ENCODE results near the gene SLC16A1.
"Not testable (repeated sequence)": the region's sequence is repeated elsewhere in the genome, so short reads cannot be mapped to it uniquely, and the experiment has no call there.

SLC16A1 gene

DNA sequence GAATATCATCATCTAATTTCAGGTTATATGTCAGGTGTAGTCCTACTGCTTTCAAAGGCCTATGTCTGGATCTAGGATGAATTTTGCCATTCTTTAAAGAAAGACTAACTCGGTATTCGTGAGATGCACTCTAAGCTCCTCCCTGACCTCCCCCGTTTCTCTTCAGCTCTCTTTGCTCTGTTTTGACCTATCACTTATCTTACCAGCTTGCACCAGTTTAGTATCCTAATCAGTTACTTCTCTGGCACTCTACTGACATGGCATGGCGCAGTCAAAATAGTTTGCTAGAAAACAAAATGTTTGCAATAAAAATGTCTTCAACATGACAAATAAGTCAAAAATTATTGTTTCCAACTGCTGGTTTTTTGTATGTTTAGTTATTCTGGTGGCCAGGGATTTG, 8.4 kb upstream of the SLC16A1 start:
- DNase-seq: no peak

DNA sequence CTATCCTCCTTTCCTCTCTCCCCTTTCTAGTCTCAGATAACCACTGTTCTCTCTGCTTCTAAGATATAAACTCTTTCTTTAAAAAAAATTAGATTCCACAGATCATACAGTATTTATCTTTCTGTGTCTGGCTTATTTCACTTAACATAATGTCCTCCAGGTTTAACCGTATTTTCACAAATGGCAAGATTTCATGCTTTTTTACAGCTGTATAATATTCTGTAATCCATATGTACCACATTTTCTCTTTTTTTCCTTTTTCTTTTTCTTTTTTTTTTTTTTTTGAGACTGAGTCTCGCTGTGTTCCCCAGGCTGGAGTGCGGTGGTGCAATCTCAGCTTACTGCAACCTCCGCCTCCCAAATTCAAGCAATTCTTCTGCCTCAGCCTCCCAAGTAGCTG, 5.1 kb upstream of the SLC16A1 start:
- no peak for DNase-seq

DNA sequence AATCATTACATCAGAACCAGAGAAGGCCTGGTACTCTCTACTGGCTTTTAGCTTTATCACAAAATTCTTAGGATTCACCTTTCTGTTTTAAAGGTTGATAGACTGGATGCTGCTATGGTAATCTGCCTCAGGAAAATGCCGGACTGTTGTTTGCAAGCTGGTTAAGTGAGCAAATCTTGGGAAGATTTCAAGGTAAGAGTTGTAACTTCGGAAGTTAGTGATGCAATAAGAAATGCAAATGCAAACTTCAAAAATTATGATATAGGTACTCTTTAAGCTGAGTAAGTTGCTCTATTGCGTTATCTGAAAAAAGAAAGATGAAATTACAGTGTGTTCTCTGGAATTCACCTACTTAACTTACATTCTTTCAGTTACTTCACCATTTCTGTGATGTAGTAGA, 4.4 kb upstream of the SLC16A1 start:
- DNase-seq: no peak

DNA sequence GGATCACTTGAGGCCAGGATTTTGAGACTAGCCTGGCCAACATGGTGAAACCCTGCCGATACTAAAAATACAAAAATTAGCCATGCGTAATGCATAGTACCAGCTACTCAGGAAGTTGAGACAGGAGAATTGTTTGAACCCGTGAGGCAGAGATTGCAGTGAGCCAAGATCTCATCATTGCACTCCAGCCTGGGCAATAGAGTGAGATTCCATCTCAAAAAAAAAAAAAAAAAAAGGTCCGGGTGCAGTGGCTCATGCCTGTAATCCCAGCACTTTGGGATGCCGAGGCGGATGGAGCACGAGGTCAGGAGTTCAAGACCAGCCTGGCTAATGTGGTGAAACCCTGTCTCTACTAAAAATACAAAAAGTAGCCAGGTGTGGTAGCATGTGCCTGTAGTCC, 2.2 kb upstream of the SLC16A1 start:
- DNase-seq: not testable (repeated sequence)

DNA sequence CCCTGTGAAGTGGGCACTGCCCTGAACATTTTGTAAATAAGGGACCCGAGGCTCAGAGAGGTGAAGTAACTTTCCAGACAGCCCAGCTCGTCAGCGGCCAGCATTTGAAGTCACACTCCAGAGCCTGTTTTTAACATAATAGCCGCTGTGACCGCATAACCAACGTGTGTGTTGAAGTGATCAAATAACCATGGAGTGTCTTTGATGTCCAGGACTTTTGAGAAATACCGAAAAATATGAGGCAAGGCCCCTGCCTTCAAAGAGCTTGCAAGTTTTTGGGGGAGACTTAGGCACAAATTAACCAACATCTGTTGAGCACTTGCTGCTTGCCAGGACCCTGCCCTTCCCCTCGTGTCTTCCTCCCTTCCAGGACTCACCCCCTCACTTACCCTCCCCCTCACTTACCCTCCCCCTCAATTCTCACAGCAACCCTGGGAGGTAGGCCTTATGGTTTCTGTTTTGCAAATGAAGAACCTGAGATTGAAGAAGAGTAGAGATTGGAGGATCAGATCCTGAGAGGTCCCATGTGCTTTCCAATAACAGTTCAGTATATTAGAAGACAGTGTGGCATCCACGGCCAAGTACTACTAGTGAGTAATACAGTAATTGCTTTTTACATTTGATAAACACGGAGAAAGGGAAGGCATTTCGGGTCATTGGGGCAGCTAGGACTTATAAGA, 1.3 kb upstream of the SLC16A1 start:
- no peak for DNase-seq

DNA sequence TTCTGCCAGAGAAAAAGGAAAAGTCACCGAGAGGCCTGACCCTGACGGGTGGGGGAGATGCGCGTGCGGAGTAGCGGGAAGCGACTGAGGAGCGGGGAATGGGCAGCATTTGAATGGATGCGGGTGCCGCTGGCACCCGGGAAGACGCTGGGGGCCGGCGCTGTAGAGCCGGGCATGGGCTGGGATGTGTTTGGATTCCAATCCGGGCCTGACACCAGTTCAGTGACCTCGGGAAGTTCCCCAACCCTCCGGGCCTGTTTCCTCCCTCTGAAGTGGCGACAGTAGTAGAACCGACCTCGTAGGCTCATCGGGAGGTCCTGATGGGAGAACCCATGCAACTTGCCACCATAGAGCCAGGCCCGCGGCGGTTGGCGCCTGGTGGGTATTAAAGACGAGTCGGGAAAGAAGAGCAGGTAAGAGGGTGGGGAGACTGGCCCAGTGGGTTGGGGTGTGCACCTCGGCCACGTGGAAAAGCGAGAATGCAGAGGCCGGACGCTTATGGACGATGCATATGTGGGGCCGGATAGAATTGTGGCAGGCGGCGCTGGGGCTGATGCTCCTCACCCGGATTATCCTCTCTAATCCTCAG, 642 bp upstream of the SLC16A1 start:
- DNase-seq: no peak

DNA sequence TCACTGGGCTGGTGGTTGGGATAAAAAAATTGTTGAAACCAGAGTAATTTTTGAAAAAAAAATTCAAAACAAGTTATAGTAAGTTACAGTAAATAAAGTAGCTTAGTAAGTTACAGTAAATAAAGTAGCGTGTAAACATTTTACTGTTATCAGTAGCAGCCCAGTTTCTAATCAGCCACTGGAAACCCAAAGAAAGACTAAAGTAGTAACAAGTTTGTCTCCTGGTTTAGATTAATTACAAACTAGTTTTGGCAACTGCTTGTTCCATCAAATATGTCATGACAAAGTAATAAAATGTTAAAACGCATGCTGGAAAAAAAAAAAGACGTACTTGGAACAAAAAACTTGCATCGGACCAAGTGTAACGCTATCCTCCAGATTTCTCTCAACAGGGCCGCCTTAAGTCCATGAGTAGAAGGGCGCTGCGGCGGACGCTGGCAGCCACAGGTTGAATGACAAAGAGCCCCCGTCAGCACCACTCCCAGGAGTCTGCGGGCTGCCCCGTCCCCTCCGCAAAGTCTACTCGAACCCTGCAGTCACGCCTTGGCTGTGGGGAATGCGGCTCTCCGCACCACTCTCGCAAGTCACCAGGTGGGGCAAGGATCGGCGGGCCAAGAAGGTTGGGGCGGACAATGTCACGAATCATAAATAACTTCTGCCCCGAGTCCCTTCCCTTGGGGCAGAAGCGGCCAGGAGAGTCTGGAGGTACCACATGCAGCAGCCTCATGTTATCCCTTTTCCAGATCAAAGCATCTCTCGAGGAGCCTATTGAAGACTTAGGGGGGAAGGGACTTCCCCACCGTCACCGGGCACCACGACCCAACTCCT, 837 bp downstream of the SLC16A1 start:
- DNase-seq: no peak

DNA sequence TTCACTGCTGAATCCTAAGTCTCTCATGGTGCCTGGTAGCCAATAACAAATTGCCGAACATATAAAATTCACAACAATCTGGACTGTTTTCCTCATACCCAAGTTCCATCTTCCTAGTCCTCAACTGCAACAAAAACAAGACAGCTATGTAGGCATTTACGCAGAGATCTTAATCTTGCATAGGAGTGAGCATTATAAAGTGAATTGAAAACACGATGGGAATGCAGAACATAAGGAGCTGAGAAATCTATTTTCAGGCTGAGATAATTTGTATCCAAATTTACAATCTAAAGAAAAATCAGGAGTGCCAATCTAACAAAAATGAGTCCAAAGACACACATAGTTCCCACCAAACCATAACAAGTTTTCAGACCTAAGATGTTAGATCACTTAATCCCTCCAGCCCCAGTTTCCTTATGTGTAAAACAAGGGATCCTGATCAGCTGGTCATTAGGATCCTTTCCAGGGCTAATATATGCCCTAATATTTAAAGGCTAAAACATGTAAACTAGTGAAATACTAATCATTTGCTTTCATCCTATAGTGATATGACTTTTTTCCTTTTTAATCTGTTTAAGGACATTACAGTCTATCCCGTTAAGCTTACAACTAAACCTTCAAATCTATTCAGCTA, 1.9 kb downstream of the SLC16A1 start:
- DNase-seq: no peak

DNA sequence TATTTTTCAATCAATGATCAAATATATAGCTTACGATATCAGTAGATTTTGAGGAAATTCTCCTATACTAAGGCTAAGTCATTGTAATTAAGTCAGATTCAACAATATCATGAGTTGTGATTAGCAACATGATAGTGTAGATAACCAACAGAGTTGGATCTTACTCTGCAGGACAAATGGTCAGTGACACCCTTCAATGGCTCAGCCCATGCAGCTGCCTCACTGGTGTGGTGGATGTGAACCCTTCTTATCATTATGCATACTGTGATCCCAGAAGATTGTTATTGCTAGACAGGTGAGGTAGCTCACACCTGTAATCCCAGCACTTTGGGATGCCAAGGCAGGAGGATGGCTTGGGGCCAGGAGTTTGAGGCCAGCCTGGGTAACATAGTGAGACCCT, 5.6 kb downstream of the SLC16A1 start:
- no peak for DNase-seq

DNA sequence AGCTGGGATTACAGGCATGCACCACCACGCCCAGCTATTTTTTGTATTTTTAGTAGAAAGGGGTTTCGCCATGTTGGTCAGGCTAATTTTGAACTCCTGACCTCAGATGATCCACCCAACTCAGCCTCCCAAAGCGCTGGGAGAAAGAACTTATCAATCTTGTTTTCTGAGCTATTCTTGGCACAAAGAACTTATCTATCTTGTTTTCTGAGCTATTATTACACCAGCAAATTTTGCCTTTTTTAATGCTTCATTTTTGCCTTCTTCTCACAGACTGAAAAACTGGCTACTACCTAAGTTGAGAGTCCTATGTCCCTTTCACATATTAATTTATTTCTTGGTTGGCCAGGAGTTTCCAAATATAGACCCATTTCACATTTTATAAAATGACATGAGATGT, 9.3 kb downstream of the SLC16A1 start:
- DNase-seq: no peak

DNA sequence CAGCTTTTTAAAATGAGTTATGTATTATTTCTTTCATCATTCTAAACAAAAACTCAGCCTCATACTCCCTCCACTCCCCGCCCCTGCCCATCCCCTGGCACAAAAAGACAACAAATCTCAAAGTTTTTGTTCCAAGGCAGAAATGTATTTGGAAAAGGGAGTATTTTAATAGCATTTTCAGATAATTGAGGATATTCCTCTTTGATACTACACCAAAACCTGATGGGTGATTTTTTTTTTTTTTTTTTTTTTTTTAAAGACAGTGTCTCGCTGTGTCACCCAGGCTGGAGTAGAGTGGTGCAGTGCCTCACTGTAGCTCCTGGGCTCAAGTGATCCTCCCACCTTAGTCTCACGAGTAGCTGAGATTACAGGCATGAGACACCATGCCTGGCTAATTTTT, 16.2 kb downstream of the SLC16A1 start:
- no peak for DNase-seq

DNA sequence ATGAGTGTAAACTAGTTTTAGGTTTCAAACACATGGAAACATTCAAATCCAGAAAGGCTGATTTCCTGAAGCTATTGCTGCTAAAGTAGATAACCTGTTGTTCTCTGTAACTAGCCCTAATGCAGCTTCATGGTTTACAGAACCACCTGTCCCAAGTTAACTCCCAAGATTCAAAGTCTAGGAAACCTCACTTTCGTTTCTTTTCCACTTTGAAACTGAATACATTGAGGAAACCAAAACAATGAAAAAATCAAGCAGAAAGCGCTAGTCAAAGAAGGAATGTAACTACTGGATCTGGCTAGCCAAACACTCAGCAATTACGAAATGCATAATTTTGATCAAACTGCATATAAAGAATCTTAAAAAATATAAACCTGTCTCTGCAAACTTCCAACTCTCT, 17.8 kb downstream of the SLC16A1 start:
- no peak for DNase-seq

DNA sequence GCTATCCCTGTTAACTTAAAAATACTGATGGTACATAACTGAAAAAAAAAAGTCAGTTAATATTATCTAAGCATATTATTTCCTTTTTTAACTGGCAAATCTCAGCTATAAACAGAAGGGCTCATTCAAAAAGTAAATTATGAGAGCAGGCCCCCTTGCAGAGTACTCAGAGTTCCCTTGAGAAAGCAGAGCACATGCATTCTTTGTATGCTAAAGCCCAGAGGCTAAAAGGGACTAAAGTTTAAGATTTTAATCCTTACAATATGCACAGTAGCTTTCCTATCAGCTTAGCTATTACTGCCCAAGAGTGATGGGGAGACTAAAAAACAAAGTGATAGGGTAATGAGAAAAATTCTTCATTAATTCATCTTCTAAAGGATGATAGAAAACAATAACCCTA, 18.5 kb downstream of the SLC16A1 start:
- DNase-seq: no peak

DNA sequence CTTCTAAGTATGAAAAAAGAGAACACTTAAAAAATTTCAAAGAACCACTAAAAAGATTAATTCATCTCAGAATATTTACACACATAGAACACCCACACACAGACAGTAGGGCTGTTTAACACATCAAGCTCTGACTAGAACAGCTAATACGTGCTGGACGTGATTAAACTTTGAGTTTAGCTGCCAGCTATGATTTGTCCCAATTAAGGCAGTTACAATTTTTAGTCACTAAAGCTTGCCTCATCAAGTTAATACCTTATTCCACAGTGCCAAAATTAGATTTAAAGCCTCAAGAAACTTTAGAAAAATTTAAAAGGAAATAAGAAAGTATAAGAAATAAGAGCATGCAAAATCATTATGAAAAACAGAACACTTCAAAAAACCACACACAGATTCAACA, 18.9 kb downstream of the SLC16A1 start:
- DNase-seq: no peak

DNA sequence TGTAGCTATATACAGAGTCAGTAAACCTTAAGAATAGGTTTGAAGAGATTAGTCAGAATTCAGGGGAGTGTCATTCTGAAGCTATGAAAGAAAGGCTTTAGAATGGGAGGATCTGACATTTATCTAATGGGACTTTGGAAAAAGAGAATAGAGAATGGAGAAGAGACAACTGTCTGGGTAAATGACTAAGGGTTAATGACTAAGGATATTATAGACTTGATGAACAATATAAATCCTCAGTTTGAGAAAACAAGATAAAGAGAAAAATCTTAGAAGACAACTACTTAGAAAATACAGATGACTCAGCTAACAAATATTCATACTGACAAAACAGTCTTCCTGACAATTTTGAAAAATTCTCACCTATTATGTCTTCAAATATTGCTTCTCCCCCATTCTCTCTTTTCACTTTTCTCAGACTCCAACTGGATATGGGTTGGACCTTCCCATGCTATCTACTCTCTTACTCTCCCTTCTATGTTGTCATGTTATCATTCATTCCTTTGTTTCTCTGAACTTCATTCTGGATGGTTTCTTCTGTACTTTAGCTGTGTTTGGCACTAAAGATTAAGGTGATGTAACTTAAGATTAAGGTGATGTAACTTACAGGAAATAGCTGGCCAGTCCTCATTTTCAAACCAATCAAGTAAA, 20.4 kb downstream of the SLC16A1 start:
- no peak for DNase-seq

DNA sequence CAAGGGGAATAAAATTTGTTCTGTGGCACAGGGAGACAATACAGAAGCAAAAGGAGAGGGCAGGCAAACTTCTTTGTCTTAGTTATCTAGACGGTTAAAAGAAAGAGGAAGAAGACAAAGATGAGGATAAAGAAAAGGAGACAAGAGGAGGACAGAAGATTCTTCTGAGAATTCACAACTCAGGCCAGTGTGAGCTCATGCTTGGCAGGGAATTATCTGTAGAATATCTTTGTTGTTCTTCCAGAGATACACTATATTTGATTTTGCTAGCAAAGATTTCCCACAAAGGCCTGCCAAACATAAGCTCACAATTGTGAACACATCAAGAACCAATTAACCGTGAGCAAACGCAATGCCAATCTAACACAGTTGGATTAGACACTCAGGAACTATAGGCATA, 21.4 kb downstream of the SLC16A1 start:
- DNase-seq: no peak

DNA sequence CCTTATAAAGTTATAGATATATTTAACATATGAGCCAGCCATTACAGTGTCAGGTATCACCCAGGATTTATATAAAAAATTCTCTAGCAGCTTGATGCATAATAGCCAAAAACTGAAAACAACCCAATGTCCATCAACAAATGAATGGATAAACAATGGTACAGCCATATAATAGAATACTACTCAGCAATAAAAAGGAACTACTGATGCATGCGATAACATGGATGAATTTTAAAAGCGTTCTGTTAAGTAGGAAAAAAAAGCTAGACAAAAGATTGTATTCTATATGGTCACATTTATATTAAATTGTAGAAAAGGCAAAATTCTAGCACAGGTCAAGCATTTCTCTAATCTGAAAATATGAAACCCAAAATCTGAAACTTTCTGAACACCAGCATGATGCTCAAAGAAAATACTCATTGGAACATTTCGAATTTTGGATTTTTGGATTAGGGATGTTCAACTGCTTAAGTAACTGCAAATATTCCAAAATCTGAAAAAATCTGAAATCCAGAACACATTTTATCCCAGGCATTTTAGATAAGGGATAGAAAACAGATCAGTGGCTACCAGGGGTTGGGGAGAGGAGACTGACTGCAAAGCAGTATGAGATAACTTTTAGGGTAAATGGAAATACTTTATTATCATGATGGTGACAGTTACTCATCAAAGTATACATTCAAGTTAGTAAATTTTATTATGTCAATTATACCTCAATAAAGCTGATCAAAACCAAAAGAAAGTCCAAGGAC, 22.0 kb downstream of the SLC16A1 start:
- no peak for DNase-seq

DNA sequence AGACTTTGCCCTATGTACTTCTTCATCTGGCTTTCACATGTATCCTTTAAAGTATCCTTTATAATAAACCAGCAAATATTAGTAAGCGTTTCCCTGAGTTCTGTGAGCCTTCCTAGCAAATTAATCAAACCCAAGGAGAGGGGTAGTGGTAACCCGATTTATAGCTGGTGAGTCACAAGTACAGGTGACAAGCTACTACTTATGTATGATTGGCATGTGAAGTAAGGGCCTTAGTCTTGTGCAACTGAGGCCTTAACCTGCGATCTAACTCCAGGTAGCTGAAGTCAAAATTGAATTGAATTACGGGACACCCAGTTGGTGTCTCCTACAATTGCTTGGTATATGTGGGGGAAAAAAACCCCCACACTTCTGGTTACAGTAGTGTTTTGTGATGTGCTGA, 26.0 kb downstream of the SLC16A1 start:
- no peak for DNase-seq

DNA sequence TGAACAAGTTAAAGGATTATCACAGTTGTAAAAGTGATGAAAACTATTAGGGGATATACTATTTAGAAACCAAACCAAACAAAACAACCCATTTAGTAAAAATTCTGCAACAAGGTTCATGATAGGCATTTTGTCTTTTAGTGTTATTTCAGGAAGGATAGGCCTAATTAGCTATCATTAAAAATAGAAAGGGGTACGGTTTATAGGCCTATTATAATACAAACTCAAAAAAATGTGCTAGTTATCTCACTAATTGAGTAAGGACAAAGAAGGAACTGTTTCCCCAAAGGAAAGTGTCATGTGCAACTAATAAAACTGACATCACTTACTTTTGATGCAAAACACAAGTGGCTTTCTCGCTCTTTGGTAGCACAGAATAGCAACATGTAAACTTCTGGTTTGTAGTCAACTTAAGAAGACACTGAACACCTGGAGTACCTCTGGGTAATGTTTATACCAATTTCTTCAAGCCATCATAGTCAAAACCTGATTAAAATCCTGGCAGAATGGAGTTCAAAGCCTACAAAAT, 28.5 kb downstream of the SLC16A1 start:
- no peak for DNase-seq

DNA sequence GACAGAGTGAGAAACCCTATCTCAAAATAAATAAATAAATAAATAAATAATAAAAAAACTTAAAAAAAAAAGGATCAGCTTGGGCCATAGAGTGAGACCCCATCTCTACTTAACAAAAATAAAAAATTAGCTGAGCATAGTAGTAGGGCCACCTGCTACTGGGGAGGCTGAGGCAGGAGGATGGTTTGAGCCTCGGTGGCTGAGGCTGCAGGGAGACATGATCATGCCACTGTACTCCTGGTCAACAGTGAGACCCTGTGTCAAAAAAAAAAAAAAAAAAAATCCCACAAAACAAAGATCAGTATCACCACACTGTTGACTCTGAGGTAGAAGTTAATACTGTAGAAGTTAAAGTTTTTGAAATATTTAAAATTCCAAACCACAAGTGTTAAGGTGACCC, 29.1 kb downstream of the SLC16A1 start:
- no peak for DNase-seq

DNA sequence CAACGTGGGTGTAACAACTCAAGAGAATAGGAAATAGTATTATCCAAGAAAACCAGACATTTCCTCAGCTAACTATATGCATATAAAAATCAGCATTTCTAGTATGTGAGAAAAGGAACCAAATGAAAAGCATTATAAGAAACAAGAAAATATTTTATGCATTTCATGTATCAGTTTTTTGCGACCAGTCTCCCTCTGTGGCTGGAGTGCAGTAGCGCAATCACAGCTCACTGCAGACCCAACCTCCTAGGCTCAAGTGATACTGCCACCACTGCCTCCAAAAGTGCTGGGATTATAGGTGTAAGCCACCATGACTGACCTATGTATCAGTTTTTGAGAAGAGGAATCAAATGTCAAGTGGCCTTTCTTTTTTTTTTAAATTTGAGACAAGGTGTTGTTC, 31.0 kb downstream of the SLC16A1 start:
- DNase-seq: no peak

DNA sequence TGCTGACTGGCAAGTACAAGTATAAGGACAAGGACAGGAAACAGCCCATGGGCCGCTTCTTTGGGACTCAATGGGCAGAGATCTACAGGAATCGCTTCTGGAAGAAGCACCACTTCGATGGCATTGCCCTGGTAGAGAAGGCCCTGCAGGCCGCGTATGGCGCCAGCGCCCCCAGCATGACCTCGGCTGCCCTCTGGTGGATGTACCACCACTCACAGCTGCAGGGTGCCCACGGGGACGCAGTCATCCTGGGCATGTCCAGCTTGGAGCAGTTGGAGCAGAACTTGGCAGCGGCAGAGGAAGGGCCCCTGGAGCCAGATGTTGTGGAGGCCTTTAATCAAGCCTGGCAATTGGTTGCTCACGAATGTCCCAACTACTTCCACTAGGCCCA, 32.0 kb downstream of the SLC16A1 start:
- DNase-seq: no peak
